Gastrocnemius medialis (tissue), 4 donors: Measurements from ENCODE around the gene SMIM45.

Experiments
- ATAC-seq, 2 donors: fragments of 150-250 bp; one replicate each; pipeline ENCODE4 v1.9.1; 2016
- DNase-seq, 2 donors: peaks; one replicate each; pipeline ENCODE4 v3.0.0-alpha.2; 2019
- H3K27ac ChIP-seq, 4 donors: fragments of 200-600 bp; sonication (generic); 1 replicate in 1 of 4; 2 replicates in 3 of 4; pipeline ENCODE4 v1.5.1; 2016 to 2018; ENCODE audit warnings: mild to moderate bottlenecking in 2 of 4, moderate library complexity in 1 of 4
- H3K27me3 ChIP-seq, 3 donors: fragments of 200-600 bp; sonication (generic) in 2 of 3; 1 replicate in 1 of 3; 2 replicates in 2 of 3; pipeline versions ENCODE4 v1.5.1 to v1.6.0; 2016 to 2019; ENCODE audit warnings: mild to moderate bottlenecking in 1 of 3, moderate library complexity in 1 of 3
- H3K36me3 ChIP-seq, 2 donors: fragments of 200-600 bp; sonication (generic) in 1 of 2; one replicate each; pipeline ENCODE4 v1.5.1; 2017 to 2018
- H3K4me1 ChIP-seq, 2 donors: fragments of 200-600 bp; sonication (generic) in 1 of 2; one replicate each; pipeline ENCODE4 v1.5.1; 2016 to 2017; ENCODE audit warnings: mild to moderate bottlenecking in 2 of 2
- H3K4me3 ChIP-seq, 4 donors: fragments of 200-600 bp; sonication (generic) in 3 of 4; 1 replicate in 1 of 4; 2 replicates in 3 of 4; pipeline ENCODE4 v1.5.1; 2016 to 2019; ENCODE audit warnings: mild to moderate bottlenecking in 2 of 4
- H3K9me3 ChIP-seq, 3 donors: fragments of 200-600 bp; sonication (generic) in 2 of 3; 1 replicate in 1 of 3; 2 replicates in 2 of 3; pipeline ENCODE4 v1.5.1; 2016 to 2019
- POLR2A ChIP-seq, 2 donors: fragments of 450-650 bp; IDR thresholded peaks; one replicate each; pipeline ENCODE4 v1.6.1; 2017; ENCODE audit warnings: antibody characterized with exemption in 2 of 2, mild to moderate bottlenecking in 2 of 2, moderate library complexity in 2 of 2
- in situ Hi-C, 4 donors: fragments of 200-750 bp; cut with MboI; loops; one replicate each; pipeline versions ENCODE4 v1.15.0 to v1.8.0; 2017; ENCODE audit warnings: low sequenced_read_pairs in 4 of 4
- intact Hi-C: fragments of 100-400 bp; cut with DNase I; formaldehyde crosslinking; loops from one replicate; pipeline ENCODE4 v1.15.1; 2023; ENCODE audit warnings: low total_unique reads
- TF ChIP-seq, protein P1 (sequence below), 5 experiments: fragments of 450-650 bp in 3 of 5; fragments of 200-600 bp in 2 of 5; sonication (generic) in 2 of 5; IDR thresholded peaks in 4 of 5; conservative IDR thresholded peaks in 1 of 5; 1 replicate in 4 of 5; 2 replicates in 1 of 5; pipeline ENCODE4 v1.5.1; 2016 to 2019; ENCODE audit warnings: antibody characterized with exemption in 5 of 5, mild to moderate bottlenecking in 3 of 5, moderate library complexity in 3 of 5

Gene SMIM45

DNA sequence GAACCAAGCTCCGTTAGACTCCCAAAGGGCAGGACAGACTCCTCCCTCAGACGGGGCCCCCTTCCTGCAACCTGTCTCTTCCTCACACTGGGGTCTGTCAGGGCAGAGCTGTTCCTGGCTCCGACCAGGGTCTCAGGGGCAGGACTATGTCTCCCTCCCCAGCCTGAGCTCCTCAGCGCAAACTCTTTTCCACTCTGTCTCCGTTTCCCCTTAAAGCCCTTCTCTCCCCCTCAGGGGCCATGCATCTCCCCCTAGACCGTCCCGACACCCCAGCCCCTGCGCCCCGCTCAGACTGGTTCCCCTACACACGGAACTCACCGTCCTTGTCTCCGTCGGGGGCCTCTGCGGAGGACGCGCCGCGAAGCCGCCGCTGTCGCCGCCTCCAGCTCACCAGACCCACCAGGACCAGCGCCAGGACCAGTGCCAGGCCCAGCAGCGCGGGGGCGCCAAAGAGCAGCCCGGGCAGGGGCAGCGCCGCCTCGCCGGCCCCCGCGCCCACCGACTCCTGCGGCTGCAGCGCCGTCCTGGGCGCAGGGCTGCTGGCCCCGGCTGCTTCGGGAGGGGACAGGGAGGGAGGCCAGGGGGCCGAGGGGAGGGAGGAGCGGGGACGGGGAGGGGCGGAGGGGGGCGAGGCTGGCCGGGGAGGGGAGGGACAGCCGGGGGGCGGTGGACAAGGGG lies 26.0 kb upstream of the SMIM45 start:
- in situ Hi-C loops: no loop called here
- H3K27me3 ChIP-seq: peaks cover 0 to 7% (median 0%) of the 10 kb centered on the region in 3 donors
- intact Hi-C loops: no loop called here

DNA sequence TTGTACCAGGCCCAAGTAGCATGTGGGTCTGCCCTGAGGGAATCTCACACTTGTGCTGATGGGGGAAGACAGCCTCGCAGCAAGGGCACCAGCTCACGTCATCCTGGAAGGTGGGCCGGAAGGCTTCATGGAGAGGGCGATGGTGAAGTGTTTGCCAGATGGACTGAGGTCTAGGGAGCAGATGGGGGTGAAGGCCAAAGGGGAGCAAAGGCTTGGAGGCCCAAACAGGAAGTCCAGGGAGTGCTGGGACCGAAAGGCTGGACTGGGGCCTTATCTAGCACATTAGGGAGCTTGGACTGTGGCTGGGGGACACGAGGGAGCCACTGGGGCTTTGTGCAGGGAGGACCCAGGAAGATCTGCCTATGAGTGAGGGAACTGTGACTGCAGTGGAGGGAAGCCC lies 24.1 kb upstream of the SMIM45 start:
- ATAC-seq: no peak

More for the DNA sequence above, 26.0 kb upstream of the SMIM45 start:
- TF ChIP-seq, protein P1, sequence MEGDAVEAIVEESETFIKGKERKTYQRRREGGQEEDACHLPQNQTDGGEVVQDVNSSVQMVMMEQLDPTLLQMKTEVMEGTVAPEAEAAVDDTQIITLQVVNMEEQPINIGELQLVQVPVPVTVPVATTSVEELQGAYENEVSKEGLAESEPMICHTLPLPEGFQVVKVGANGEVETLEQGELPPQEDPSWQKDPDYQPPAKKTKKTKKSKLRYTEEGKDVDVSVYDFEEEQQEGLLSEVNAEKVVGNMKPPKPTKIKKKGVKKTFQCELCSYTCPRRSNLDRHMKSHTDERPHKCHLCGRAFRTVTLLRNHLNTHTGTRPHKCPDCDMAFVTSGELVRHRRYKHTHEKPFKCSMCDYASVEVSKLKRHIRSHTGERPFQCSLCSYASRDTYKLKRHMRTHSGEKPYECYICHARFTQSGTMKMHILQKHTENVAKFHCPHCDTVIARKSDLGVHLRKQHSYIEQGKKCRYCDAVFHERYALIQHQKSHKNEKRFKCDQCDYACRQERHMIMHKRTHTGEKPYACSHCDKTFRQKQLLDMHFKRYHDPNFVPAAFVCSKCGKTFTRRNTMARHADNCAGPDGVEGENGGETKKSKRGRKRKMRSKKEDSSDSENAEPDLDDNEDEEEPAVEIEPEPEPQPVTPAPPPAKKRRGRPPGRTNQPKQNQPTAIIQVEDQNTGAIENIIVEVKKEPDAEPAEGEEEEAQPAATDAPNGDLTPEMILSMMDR (IDR thresholded peaks at IDR 0.05 in 4 of 5, conservative IDR thresholded peaks at IDR 0.05 in 1 of 5): peak; percentile 63 to 92 (median 78)
- TF ChIP-seq POLR2A (IDR thresholded peaks at IDR 0.05): no peak
- peak overlapping the region; percentile 46 to 62 (median 54) for H3K4me3 ChIP-seq
- H3K9me3 ChIP-seq: no peaks in the 10 kb centered on the region
- H3K36me3 ChIP-seq: no peaks in the 10 kb centered on the region
- no peaks in the 10 kb centered on the region for H3K4me1 ChIP-seq
- peak; percentile 52 to 70 for DNase-seq
- H3K27ac ChIP-seq: no peak overlapping the region
- peak; percentile 78 to 84 for ATAC-seq

DNA sequence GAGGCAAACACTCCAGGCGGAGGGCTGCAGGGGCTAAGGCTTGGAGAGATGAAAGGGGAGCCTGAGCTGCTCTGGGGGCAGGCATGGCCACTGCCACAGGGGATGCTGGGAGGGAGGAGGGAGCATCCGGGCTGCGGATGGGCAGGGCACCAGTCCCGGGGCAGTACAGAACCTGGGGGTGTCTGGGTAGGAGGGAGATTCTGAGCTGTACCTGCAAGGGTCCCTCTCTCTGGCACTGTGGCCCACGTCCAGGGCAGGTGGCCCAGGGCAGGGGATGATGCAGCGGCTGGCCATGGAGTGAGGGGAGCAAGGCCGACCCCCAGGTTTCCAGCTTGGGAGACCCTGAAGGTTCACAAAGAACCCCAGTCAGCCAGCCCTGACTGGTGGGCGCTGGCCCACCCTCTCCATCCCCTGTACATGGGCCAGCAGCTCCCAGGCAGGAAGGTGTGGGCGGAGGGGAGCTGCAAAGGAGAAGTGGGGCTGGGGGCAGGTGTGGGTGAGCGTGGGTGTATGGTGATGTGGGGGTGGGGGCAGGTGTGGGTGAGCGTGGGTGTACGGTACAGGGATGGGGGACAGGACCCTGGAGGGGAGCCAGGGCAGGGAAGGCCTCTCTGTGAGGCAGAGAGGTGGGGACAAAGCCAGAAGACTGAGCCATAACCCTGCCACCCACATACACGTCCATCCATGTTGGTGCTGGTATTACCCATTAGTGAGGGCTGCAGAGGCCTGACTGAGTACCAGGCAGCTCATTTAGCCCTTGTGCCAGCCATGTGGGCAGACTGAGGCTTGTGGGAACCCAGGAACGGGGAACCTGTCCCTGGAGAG lies 23.1 kb upstream of the SMIM45 start:
- in situ Hi-C loops (no loop called here), intact Hi-C loops (no loop called here)
- Histone ChIP-seq H3K4me3 (no peak overlapping the region), H3K36me3 (no peaks in the 10 kb centered on the region), H3K27ac (peak overlapping the region in 1 of 4 donors; percentile 47), H3K4me1 (no peaks in the 10 kb centered on the region), H3K27me3 (peaks cover 0 to 7% (median 0%) of the 10 kb centered on the region in 3 donors), H3K9me3 (no peaks in the 10 kb centered on the region)
- ATAC-seq: no peak
- DNase-seq: no peak
- TF ChIP-seq, protein P1 (IDR thresholded peaks at IDR 0.05 in 4 of 5, conservative IDR thresholded peaks at IDR 0.05 in 1 of 5): no peak
- TF ChIP-seq POLR2A (IDR thresholded peaks at IDR 0.05): no peak

More for the DNA sequence above, 24.1 kb upstream of the SMIM45 start:
- TF ChIP-seq, protein P1 (IDR thresholded peaks at IDR 0.05 in 4 of 5, conservative IDR thresholded peaks at IDR 0.05 in 1 of 5): no peak
- TF ChIP-seq POLR2A (IDR thresholded peaks at IDR 0.05): no peak
- H3K4me3 ChIP-seq: no peak overlapping the region
- intact Hi-C loops (no loop called here), in situ Hi-C loops (no loop called here)
- no peak overlapping the region for H3K27ac ChIP-seq
- H3K4me1 ChIP-seq: no peaks in the 10 kb centered on the region
- H3K27me3 ChIP-seq: peaks cover 0 to 7% (median 0%) of the 10 kb centered on the region in 3 donors
- no peaks in the 10 kb centered on the region for H3K36me3 ChIP-seq
- no peak for DNase-seq
- no peaks in the 10 kb centered on the region for H3K9me3 ChIP-seq

DNA sequence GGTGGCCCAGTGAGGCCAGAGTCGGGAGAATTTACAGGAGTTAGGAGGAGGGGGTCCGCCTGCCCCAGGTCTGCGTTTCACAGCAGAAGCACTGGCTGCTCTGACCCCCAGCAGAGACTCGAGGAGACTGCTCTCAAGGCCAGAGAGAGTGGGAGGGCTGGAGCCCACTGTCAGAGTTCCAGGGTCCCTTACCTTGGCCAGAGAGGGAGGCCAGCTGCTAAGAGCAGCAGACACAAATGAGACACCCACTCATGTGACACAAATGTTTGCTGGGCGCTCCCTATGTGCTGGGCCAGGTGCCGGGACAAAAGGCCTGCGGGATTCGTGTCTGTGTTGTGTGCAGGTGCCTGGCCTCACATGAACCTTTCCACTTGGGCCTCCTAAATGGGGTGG lies 22.5 kb upstream of the SMIM45 start:
- ATAC-seq: peak in 1 of 2 donors; percentile 43
- H3K27ac ChIP-seq: peak overlapping the region in 1 of 4 donors; percentile 47
- H3K4me3 ChIP-seq: no peak overlapping the region
- peak in 1 of 2 donors; percentile 20 for DNase-seq
- in situ Hi-C loops: no loop called here
- peaks cover 0 to 2% of the 10 kb centered on the region in 2 donors for H3K4me1 ChIP-seq
- H3K9me3 ChIP-seq: no peaks in the 10 kb centered on the region
- TF ChIP-seq, protein P1 (IDR thresholded peaks at IDR 0.05 in 4 of 5, conservative IDR thresholded peaks at IDR 0.05 in 1 of 5): no peak
- TF ChIP-seq POLR2A (IDR thresholded peaks at IDR 0.05): no peak
- H3K36me3 ChIP-seq: no peaks in the 10 kb centered on the region
- H3K27me3 ChIP-seq: peaks cover 0 to 7% (median 0%) of the 10 kb centered on the region in 3 donors
- intact Hi-C loops: no loop called here
